Sigmoid colon (tissue), 7 donors: ENCODE data around the gene OR11L1. TPM values are rescaled to one million over a fixed set of nuclear protein-coding genes. Genes with fewer than 3 reads are reported as not detected.

Experiments used
- polyA plus RNA-seq, 3 donors: library from polyadenylated mRNA; stranded (reverse); fragments of 200-250 nt; gene quantifications; one replicate each; pipeline ENCODE4 v1.2.3, GENCODE V29; 2013
- total RNA-seq, 4 donors: library from RNA; depleted of rRNA; stranded (reverse); fragments of >200 nt; gene quantifications; one replicate each; pipeline ENCODE4 v1.1.0, GENCODE V29; 2016
- donor health status: healthy with polysubstance abuse.
- donor health status: Bipolar disorder and iron deficiency.
- donor health status: healthy.

The OR11L1 gene
- total and polyA plus RNA-seq, 7 donors: not detected

Other genes starting within 250 kb of the OR11L1 start
- gene OR2G3, start 236.3 kb downstream of the OR11L1 start, total RNA-seq: not detected
- not detected for gene OR2G3, start 236.3 kb downstream of the OR11L1 start, polyA plus RNA-seq
- not detected for gene OR13G1, start 162.2 kb downstream of the OR11L1 start, total RNA-seq
- gene OR13G1, start 162.2 kb downstream of the OR11L1 start, polyA plus RNA-seq: not detected
- gene OR6F1, start 125.2 kb downstream of the OR11L1 start, total RNA-seq: not detected
- not detected for gene OR6F1, start 125.2 kb downstream of the OR11L1 start, polyA plus RNA-seq
- under 1 TPM in 1 of 4 donors, not detected in 3; 0.99 TPM for gene OR14K1, start 103.3 kb downstream of the OR11L1 start, total RNA-seq
- gene OR14K1, start 103.3 kb downstream of the OR11L1 start, polyA plus RNA-seq: not detected
- not detected for gene OR14A2, start 93.8 kb downstream of the OR11L1 start, total RNA-seq
- gene OR14A2, start 93.8 kb downstream of the OR11L1 start, polyA plus RNA-seq: not detected
- gene OR1C1, start 81.3 kb downstream of the OR11L1 start, total RNA-seq: not detected
- gene OR1C1, start 81.3 kb downstream of the OR11L1 start, polyA plus RNA-seq: not detected
- gene OR14A16, start 17.8 kb downstream of the OR11L1 start, total RNA-seq: not detected
- gene OR14A16, start 17.8 kb downstream of the OR11L1 start, polyA plus RNA-seq: not detected
- gene TRIM58, start 15.3 kb upstream of the OR11L1 start, total RNA-seq: 1 to 10 TPM in 2 of 4 donors, under 1 TPM in 2; 0.41 to 2.1 (median 0.99) TPM
- gene TRIM58, start 15.3 kb upstream of the OR11L1 start, polyA plus RNA-seq: 1 to 10 TPM in 1 of 3 donors, under 1 TPM in 2; 0.60 to 1.6 (median 0.87) TPM
- gene OR2W3, start 53.7 kb upstream of the OR11L1 start, total RNA-seq: 1 to 10 TPM in 1 of 4 donors, under 1 TPM in 2, not detected in 1; 0.36 to 3.0 (median 0.99) TPM
- under 1 TPM in 1 of 3 donors, not detected in 2; 0.44 TPM for gene OR2W3, start 53.7 kb upstream of the OR11L1 start, polyA plus RNA-seq
- gene OR2T8, start 78.4 kb upstream of the OR11L1 start, total RNA-seq: not detected
- gene OR2T8, start 78.4 kb upstream of the OR11L1 start, polyA plus RNA-seq: not detected
- gene OR2AJ1, start 83.0 kb upstream of the OR11L1 start, total RNA-seq: not detected
- not detected for gene OR2AJ1, start 83.0 kb upstream of the OR11L1 start, polyA plus RNA-seq
- not detected for gene OR2L8, start 107.0 kb upstream of the OR11L1 start, total RNA-seq
- gene OR2L8, start 107.0 kb upstream of the OR11L1 start, polyA plus RNA-seq: not detected
- gene OR2AK2, start 123.3 kb upstream of the OR11L1 start, total RNA-seq: under 1 TPM in 1 of 4 donors, not detected in 3; 0.55 TPM
- under 1 TPM in 1 of 3 donors, not detected in 2; 0.07 TPM for gene OR2AK2, start 123.3 kb upstream of the OR11L1 start, polyA plus RNA-seq
- not detected for gene OR2L5, start 171.8 kb upstream of the OR11L1 start, total RNA-seq
- under 1 TPM in 1 of 3 donors, not detected in 2; 0.03 TPM for gene OR2L5, start 171.8 kb upstream of the OR11L1 start, polyA plus RNA-seq
- gene OR2L2, start 188.2 kb upstream of the OR11L1 start, total RNA-seq: under 1 TPM in 2 of 4 donors, not detected in 2; under 0.01 to 0.81 TPM
- gene OR2L2, start 188.2 kb upstream of the OR11L1 start, polyA plus RNA-seq: under 1 TPM in 1 of 3 donors, not detected in 2; 0.06 TPM
- gene OR2L3, start 204.9 kb upstream of the OR11L1 start, total RNA-seq: under 1 TPM in 1 of 4 donors, not detected in 3; 0.27 TPM
- gene OR2L3, start 204.9 kb upstream of the OR11L1 start, polyA plus RNA-seq: under 1 TPM in 1 of 3 donors, not detected in 2; 0.01 TPM